Mesendoderm (in vitro differentiated cells): ENCODE results near the gene RO60. TPM values are rescaled to one million over a fixed set of nuclear protein-coding genes. Genes with fewer than 3 reads are reported as not detected.
A peak's percentile ranks its signal among the peaks of the same experiment; 100 is the strongest.

Source experiments
- DNase-seq: peaks from one replicate; pipeline ENCODE4 v3.0.0; 2013
- H2AK5ac ChIP-seq: 2 replicates; pipeline ENCODE4 v1.6.1; 2013; ENCODE audit warnings: low read length, inconsistent platforms
- H2BK120ac ChIP-seq: 2 replicates; pipeline ENCODE4 v1.6.1; 2013; ENCODE audit warnings: low read depth, mild to moderate bottlenecking, low read length, moderate library complexity, mixed read lengths
- H2BK15ac ChIP-seq: replicated peaks from 2 replicates; pipeline ENCODE4 v1.6.1; 2013; ENCODE audit warnings: low read depth, mild to moderate bottlenecking, moderate library complexity
- H2BK5ac ChIP-seq: 2 replicates; pipeline ENCODE4 v1.6.1; 2013; ENCODE audit warnings: low read length, inconsistent platforms
- H3K18ac ChIP-seq: 2 replicates; pipeline ENCODE4 v1.6.1; 2013; ENCODE audit warnings: mild to moderate bottlenecking, low read length, mixed read lengths
- H3K23ac ChIP-seq: one replicate; pipeline ENCODE4 v1.6.1; 2013; ENCODE audit warnings: low read length
- H3K27ac ChIP-seq: 2 replicates; pipeline ENCODE4 v1.5.1; 2013; ENCODE audit warnings: low read depth, mild to moderate bottlenecking, inconsistent platforms, low read length, moderate library complexity
- H3K27me3 ChIP-seq: 2 replicates; pipeline ENCODE4 v1.6.1; 2013; ENCODE audit warnings: low read length, control low read depth, mild to moderate bottlenecking, inconsistent platforms; ENCODE audit not compliant: insufficient read depth, poor library complexity
- H3K36me3 ChIP-seq: 2 replicates; pipeline ENCODE4 v1.6.1; 2013; ENCODE audit warnings: low read length, inconsistent platforms; ENCODE audit not compliant: control insufficient read depth, insufficient read depth
- H3K4ac ChIP-seq: one replicate; pipeline ENCODE4 v1.6.1; 2013; ENCODE audit warnings: low read depth, mild to moderate bottlenecking, low read length, moderate library complexity
- H3K4me1 ChIP-seq: 2 replicates; pipeline ENCODE4 v1.6.1; 2013; ENCODE audit warnings: low read depth, low read length, inconsistent platforms; ENCODE audit not compliant: control insufficient read depth
- H3K4me2 ChIP-seq: 2 replicates; pipeline ENCODE4 v1.6.1; 2013; ENCODE audit warnings: low read length
- H3K4me3 ChIP-seq: 2 replicates; pipeline ENCODE4 v1.5.1; 2013; ENCODE audit warnings: mild to moderate bottlenecking, low read length
- H3K56ac ChIP-seq: one replicate; pipeline ENCODE4 v1.6.1; 2013; ENCODE audit warnings: low read length
- H3K79me1 ChIP-seq: 2 replicates; pipeline ENCODE4 v1.6.1; 2013; ENCODE audit warnings: low read length, inconsistent platforms
- H3K79me2 ChIP-seq: 2 replicates; pipeline ENCODE4 v1.6.1; 2013; ENCODE audit warnings: mild to moderate bottlenecking, low read length; ENCODE audit not compliant: control insufficient read depth, insufficient read depth
- H3K9ac ChIP-seq: 2 replicates; pipeline ENCODE4 v1.6.1; 2013; ENCODE audit warnings: low read length, inconsistent platforms
- H4K5ac ChIP-seq: one replicate; pipeline ENCODE4 v1.6.1; 2013; ENCODE audit warnings: low read length
- H4K8ac ChIP-seq: one replicate; pipeline ENCODE4 v1.6.1; 2013; ENCODE audit warnings: low read depth, mild to moderate bottlenecking, control low read depth, low read length, moderate library complexity
- WGBS: extraction: QIAGEN DNeasy Blood & Tissue Kit; methylation state at CpG from one replicate; pipeline ENCODE4 v1.1.7; 2013; ENCODE audit warnings: low lambda C conversion rate, missing lambda C conversion rate; ENCODE audit not compliant: insufficient coverage; ENCODE audit errors: extremely low coverage; 5-methylcytosine and 5-hydroxymethylcytosine counted together
- polyA plus RNA-seq, 2 experiments: library from polyadenylated mRNA; stranded (reverse); fragments of 200-250 nt; gene quantifications; one replicate each; pipeline ENCODE4 v1.2.3, GENCODE V29; 2013

Gene RO60
- polyA plus RNA-seq (2013, experiment 1 of 2): 22.3 TPM
- 21.1 TPM for polyA plus RNA-seq (2013, experiment 2 of 2)

GRCh38 chr1:193059282-193060114 lies at the start of gene RO60, which contains the start of gene UCHL5:
TSS of gene RO60 (plus strand) at chr1:193059612. CDS start at chr1:193069055, 9,443 bp downstream.
TSS of gene UCHL5 (minus strand) at chr1:193059360. CDS start at chr1:193059260, 100 bp downstream.
- no CpG with 5 or more reads among the region's 74 CpGs for WGBS
- H4K5ac ChIP-seq: no peak within 1 kb of the TSS

GRCh38 chr1:193011406-193011805 lies 48.0 kb upstream of the RO60 start:
- Histone ChIP-seq H3K4me1 (no peaks in the 10 kb centered on the region), H3K56ac (no peak overlapping the region), H3K27me3 (no peaks in the 10 kb centered on the region), H3K36me3 (no peaks in the 10 kb centered on the region), H3K9ac (no peak overlapping the region), H3K23ac (no peak overlapping the region), H3K4me2 (no peak overlapping the region), H3K79me1 (no peaks in the 10 kb centered on the region), H4K8ac (no peak overlapping the region), H4K5ac (no peak overlapping the region), H3K4me3 (no peak overlapping the region), H3K79me2 (no peaks in the 10 kb centered on the region), H2AK5ac (no peak overlapping the region), H2BK5ac (no peak overlapping the region), H2BK120ac (no peak overlapping the region), H3K27ac (no peak overlapping the region), H3K4ac (no peak overlapping the region), H2BK15ac (no peak overlapping the region), H3K18ac (no peak overlapping the region)
- no CpG with 5 or more reads among the region's 1 CpG for WGBS
- DNase-seq: no peak

More at GRCh38 chr1:193059282-193060114, at the start of gene RO60, which contains the start of gene UCHL5:
- Histone ChIP-seq H3K9ac (peak within 1 kb of the TSS; percentile 99), H2BK5ac (peak within 1 kb of the TSS; percentile 59), H3K4ac (peak within 1 kb of the TSS; percentile 64), H3K18ac (peak within 1 kb of the TSS; percentile 82), H4K8ac (no peak within 1 kb of the TSS), H3K4me2 (peak within 1 kb of the TSS; percentile 90), H3K23ac (peak within 1 kb of the TSS; percentile 68), H3K4me3 (peak within 1 kb of the TSS; percentile 88), H2BK15ac (no peak within 1 kb of the TSS), H3K4me1 (no peaks in the 10 kb centered on the region), H2BK120ac (no peak within 1 kb of the TSS), H3K27me3 (no peaks in the 10 kb centered on the region), H3K36me3 (no peaks in the 10 kb centered on the region), H3K79me2 (peaks cover 60% of the 10 kb centered on the region), H3K27ac (peak within 1 kb of the TSS; percentile 85), H3K56ac (peak within 1 kb of the TSS; percentile 99), H3K79me1 (peaks cover 10% of the 10 kb centered on the region), H2AK5ac (no peak within 1 kb of the TSS)
- DNase-seq: peak; percentile 100

DNA sequence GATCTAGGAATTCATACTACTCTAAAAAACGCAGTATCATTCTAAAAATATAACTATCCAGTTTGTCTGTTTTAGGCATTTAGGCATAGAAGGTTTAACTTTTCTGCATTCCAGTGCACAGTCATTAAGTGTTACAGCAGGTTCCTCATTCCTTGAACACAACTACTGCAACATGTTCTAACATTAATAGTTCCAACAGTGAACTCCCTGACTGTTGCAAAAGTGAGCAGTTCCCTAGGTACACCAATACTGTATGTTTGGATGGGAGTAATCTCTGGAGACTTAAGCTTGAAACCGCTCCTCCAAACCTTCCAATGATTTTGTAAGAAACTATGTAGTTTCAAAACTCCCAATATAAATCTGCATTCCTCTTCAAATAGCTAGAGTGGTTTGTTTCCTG lies 46.4 kb upstream of the RO60 start:
- no peak overlapping the region for H4K8ac ChIP-seq
- H3K4me2 ChIP-seq: no peak overlapping the region
- H2BK15ac ChIP-seq: no peak overlapping the region
- H3K56ac ChIP-seq: no peak overlapping the region
- H2AK5ac ChIP-seq: no peak overlapping the region
- H3K18ac ChIP-seq: no peak overlapping the region
- no peaks in the 10 kb centered on the region for H3K36me3 ChIP-seq
- H2BK5ac ChIP-seq: no peak overlapping the region
- no peak for DNase-seq
- H3K4ac ChIP-seq: no peak overlapping the region
- WGBS: no CpG with 5 or more reads among the region's 2 CpGs
- H3K4me3 ChIP-seq: no peak overlapping the region
- H2BK120ac ChIP-seq: no peak overlapping the region
- H3K9ac ChIP-seq: no peak overlapping the region
- H3K23ac ChIP-seq: no peak overlapping the region
- no peaks in the 10 kb centered on the region for H3K4me1 ChIP-seq
- no peak overlapping the region for H4K5ac ChIP-seq
- H3K79me1 ChIP-seq: no peaks in the 10 kb centered on the region
- no peak overlapping the region for H3K27ac ChIP-seq
- no peaks in the 10 kb centered on the region for H3K27me3 ChIP-seq
- no peaks in the 10 kb centered on the region for H3K79me2 ChIP-seq

- no peaks in the 10 kb centered on the region for H3K79me2 ChIP-seq
- H2BK5ac ChIP-seq: no peak overlapping the region
- no peak overlapping the region for H3K4me2 ChIP-seq
- no peak overlapping the region for H2BK120ac ChIP-seq
- H3K27me3 ChIP-seq: no peaks in the 10 kb centered on the region
- no peak overlapping the region for H3K4me3 ChIP-seq
- DNase-seq: no peak
- no peaks in the 10 kb centered on the region for H3K4me1 ChIP-seq
- no peak overlapping the region for H4K5ac ChIP-seq
- H3K56ac ChIP-seq: no peak overlapping the region
- no peaks in the 10 kb centered on the region for H3K79me1 ChIP-seq
- H3K27ac ChIP-seq: no peak overlapping the region
- no peak overlapping the region for H2BK15ac ChIP-seq
- WGBS: no CpG with 5 or more reads among the region's 7 CpGs
- H3K9ac ChIP-seq: no peak overlapping the region
- H2AK5ac ChIP-seq: no peak overlapping the region
- no peak overlapping the region for H3K23ac ChIP-seq
- H3K4ac ChIP-seq: no peak overlapping the region
- no peaks in the 10 kb centered on the region for H3K36me3 ChIP-seq
- H4K8ac ChIP-seq: no peak overlapping the region
- H3K18ac ChIP-seq: no peak overlapping the region
These were observed 45.7 kb upstream of the RO60 start for GRCh38 chr1:193013707-193014106.

DNA sequence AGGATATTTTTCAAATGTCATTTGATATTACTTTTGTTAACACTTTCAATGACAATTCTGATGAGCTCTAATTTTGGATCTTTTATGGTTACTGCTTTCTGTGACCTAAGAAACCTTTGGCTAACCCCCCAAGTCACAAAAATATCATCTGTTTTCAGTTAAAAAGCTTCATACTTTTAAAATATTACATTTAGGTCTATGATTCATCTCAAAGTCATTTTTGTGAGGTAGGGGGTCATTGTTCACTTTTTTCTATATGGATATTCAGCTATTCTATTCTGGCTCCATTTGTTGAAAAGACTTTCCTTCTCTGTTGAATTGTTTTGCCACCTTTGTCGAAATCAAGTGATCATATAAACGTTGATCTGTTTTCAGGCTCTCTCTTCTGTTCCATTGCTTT lies 45.0 kb upstream of the RO60 start:
- no peak overlapping the region for H3K56ac ChIP-seq
- H3K27me3 ChIP-seq: no peaks in the 10 kb centered on the region
- no peak overlapping the region for H3K27ac ChIP-seq
- H3K79me1 ChIP-seq: no peaks in the 10 kb centered on the region
- no peaks in the 10 kb centered on the region for H3K4me1 ChIP-seq
- H3K23ac ChIP-seq: no peak overlapping the region
- H4K8ac ChIP-seq: no peak overlapping the region
- H2AK5ac ChIP-seq: no peak overlapping the region
- no peak for DNase-seq
- no peak overlapping the region for H4K5ac ChIP-seq
- H3K4me2 ChIP-seq: no peak overlapping the region
- H3K9ac ChIP-seq: no peak overlapping the region
- H2BK5ac ChIP-seq: no peak overlapping the region
- no peak overlapping the region for H2BK120ac ChIP-seq
- no CpG with 5 or more reads among the region's 2 CpGs for WGBS
- no peaks in the 10 kb centered on the region for H3K79me2 ChIP-seq
- H2BK15ac ChIP-seq: no peak overlapping the region
- no peaks in the 10 kb centered on the region for H3K36me3 ChIP-seq
- H3K4me3 ChIP-seq: no peak overlapping the region
- no peak overlapping the region for H3K18ac ChIP-seq
- H3K4ac ChIP-seq: no peak overlapping the region
